GM19438 (cell line): Measurements from ENCODE around the gene MNAT1.
"Not testable (repeated sequence)": the region's sequence is repeated elsewhere in the genome, so short reads cannot be mapped to it uniquely, and the experiment has no call there.

Source experiments
- ATAC-seq: cut with Tn5 transposase; IDR thresholded peaks from one replicate; pipeline ENCODE4 v1.9.1; 2021; ENCODE audit warnings: low read depth; ENCODE audit not compliant: unreplicated experiment

The MNAT1 gene

GRCh38 chr14:60734465-60735242, at the start of gene MNAT1:
MNAT1 (plus strand) TSS chr14:60734761; CDS start chr14:60734863, 102 bp downstream.
- peak; percentile 92 for ATAC-seq

- ATAC-seq, result no peak
Measured at GRCh38 chr14:60686865-60687264, 47.7 kb upstream of the MNAT1 start.

DNA sequence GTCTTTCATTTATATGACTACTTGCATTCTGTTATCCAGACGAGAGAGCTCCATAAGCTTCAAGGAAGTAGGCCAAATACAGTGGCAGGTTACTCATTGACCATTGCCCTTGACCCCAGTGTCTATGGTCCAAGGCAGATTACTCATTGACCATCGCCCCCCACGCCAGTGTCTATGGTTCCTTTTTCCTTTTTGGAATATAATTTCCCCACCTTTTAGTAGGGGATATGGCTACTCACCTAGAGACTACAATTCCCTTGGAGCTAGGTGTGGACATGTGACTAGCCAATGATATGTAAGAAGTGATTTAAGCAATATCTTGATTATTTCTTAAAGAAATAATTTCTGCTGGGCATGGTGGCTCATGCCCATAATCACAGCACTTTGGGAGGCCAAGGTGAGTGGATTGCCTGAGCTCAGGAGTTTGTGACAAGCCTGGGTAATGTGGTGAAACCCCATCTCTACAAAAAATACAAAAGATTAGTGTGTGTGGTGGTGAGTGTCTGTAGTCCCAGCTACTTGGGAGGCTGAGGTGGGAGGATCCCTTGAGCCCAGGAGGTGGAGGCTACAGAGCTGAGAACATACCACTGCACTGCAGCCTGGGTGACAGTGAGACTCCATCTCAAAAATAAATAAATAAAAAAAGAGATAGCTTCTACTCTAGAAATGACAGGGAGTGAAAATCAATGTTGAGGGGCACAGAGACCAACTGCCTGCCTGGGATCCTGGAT, 43.0 kb upstream of the MNAT1 start:
- no peak for ATAC-seq

DNA sequence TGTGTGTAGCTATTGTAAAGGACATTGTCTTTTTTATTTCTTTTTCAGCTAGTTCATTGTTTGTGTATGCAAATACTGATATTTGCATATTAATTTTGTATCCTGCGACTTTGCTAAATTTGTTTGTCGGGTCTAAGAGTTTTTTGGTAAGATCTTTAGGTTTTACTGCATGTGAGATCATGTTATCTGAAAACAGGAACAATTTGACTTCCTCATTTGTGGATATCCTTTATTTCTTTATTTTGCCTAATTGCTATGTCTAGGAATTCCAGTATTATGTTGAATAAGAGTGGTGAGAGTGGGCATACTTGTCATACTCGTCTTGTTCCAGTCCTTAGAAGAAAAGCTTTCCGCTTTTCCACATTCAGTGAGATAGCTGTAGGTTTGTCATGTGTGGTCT, 39.2 kb upstream of the MNAT1 start:
- ATAC-seq, result no peak

GRCh38 chr14:60700598-60700997, 34.0 kb upstream of the MNAT1 start:
- no peak for ATAC-seq

DNA sequence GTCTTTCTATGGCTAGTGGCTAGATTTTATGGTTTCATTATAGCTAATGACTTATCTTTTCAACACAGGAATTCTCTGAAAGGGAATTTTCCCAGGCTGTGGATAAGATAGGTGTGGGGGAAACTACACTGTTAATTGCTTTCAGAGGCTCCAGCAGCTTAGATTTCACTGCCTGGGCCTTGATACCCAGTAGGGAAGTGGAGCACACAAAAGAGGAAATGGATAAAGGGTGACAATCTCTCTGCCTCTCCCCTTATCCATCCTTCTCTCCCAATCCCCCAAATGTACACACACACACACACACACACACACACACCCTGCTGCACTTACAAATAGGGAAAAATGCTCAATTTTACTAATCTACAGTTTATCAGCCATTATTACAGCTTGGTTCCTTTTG, 29.5 kb upstream of the MNAT1 start:
- ATAC-seq, result no peak

- no peak for ATAC-seq
Measured at GRCh38 chr14:60707858-60708257, 26.7 kb upstream of the MNAT1 start.

- ATAC-seq, result no peak
Measured at GRCh38 chr14:60710494-60710893, 24.1 kb upstream of the MNAT1 start.

- ATAC-seq, result no peak
Measured at GRCh38 chr14:60713513-60713912, 21.0 kb upstream of the MNAT1 start.

GRCh38 chr14:60720391-60720790, 14.2 kb upstream of the MNAT1 start:
- no peak for ATAC-seq

DNA sequence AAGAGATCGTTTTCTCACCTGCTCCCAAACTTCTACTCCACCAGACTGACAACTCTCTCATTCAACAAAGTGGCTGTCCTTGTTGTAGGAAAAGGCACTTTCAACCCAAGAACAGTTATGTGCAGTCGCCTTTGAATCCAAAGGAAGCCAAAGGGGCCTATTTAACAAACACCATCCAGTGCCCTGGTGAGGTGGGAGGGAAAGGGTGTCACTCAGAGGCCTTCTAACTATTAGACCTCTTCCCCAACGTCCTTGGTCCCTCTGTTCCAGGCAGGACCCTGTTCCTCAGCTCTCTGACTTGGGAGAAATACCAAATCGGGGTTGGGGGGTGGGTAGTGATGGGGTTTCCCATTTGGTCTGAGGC, 13.6 kb upstream of the MNAT1 start:
- ATAC-seq, result no peak

- ATAC-seq, result no peak
Measured at GRCh38 chr14:60721326-60722106, 13.0 kb upstream of the MNAT1 start.

GRCh38 chr14:60722107-60722356, 12.5 kb upstream of the MNAT1 start:
- ATAC-seq, result no peak

DNA sequence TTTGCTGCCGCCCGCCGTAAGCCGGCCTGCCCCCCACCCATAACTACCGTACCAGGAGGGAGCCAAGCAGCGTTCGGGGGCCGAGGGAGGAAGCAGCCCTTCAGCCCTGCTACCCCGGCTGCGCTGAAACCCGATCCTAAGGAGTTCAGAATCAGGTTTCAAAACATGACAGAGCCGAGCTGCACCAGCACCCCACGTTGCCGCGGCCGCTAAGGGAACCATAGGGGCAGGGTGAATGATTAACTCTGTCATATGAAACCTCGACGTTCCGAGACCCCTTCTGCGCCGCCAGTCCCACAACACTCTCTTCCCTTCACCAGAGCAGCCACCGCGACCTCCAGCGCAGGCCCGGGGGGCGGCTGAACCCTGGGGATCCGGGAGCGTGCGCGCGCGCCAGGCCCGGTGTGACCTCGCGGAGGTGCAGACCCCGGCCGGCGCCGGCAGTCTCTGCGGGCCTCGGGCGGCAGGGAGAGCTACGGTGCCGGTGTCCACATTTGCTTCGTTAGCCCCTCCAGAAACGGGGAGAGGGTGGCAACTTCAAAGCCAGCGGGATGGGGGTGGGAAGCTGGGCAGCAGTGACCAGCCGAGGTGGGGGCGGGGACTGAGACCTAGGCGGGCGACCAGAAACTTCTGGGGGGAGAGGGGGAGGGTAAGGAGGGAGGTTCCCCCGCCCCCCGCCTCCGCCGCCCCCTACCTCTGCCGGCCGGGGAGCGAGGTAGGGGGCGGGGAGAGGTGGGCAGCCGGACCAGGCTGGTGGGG, 12.0 kb upstream of the MNAT1 start:
- peak; percentile 51 for ATAC-seq

DNA sequence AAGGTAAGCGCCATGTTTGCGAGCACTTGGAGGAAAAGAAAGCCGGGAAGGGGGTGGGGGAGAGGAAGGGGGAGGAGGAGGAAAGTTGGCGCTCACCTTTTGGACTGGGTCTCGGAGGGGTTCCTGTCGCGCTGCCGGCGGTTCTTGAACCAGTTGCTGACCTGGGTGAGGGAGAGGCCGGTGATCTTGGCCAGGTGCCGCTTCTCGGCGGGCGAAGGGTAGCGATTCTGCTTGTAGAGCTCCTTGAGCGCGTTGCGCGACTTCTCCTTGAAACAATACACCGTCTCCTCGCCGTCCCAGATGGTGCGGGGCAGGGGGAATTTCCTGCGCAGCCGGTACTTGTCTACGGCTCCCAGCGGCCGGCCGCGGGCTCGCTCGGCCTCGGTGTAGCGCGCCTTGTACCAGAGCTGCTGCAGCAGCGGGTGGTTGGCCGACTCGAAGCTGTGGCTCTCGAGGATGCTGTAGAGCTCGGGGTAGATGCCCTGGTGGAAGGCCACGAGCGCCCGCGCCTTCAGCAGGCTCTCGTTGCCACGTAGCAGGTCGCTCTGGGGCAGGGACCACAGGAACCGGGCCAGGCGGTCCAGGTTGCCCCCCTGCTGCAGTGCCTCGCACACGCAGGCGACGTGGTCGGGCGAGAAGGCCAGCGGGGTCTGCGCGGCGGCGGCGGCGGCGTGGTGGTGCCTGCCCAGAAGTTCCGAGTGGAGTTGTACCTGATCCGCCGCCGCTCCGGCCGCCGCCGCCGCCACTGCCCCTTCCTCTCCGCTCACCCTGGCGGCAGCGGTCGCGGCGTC, 11.2 kb upstream of the MNAT1 start:
- peak; percentile 36 for ATAC-seq

- ATAC-seq, result peak; percentile 42
Measured at GRCh38 chr14:60723907-60724618, 10.5 kb upstream of the MNAT1 start, which contains the start of gene SIX4. SIX4 (minus strand) TSS chr14:60724351; CDS start chr14:60724074, 277 bp downstream.

- ATAC-seq, result not testable (repeated sequence)
Measured at GRCh38 chr14:60731291-60731690, 3.3 kb upstream of the MNAT1 start.

GRCh38 chr14:60732840-60733483, 1.6 kb upstream of the MNAT1 start:
- ATAC-seq, result no peak

DNA sequence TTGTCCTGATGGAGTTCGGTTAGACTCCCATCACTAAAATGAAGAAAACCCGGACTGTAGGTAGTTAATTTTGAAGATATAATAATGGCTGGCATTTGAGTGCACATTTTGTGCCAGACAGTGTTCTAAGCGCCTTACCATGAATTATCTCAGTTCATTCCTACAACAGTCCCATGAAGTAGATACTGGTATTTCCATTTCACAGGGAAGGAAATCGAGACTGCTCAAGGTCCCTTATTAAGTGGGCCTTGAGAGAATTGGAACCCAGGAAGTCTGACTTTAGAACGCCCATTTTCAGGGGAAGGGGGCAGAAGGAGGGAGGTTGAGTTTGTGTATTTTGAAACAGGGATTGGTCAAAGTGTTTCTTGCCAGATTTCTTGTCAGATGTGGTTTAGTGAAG, 855 bp downstream of the MNAT1 start:
- ATAC-seq, result no peak
